AG10803 (cell line): ENCODE measurements around the gene SERINC1.

ENCODE experiments used
- DNase-seq: peaks from one replicate; pipeline ENCODE4 v3.0.0; 2010; ENCODE audit warnings: low read depth
- H3K4me3 ChIP-seq: 2 replicates; pipeline ENCODE4 v1.5.1; 2011; ENCODE audit warnings: mild to moderate bottlenecking, low read length, control low read depth
- TF ChIP-seq, protein P1 (sequence below): conservative IDR thresholded peaks from 2 replicates; pipeline ENCODE4 v1.5.1; 2011; ENCODE audit warnings: mild to moderate bottlenecking, low read length, control low read depth, inconsistent platforms

Gene SERINC1

DNA sequence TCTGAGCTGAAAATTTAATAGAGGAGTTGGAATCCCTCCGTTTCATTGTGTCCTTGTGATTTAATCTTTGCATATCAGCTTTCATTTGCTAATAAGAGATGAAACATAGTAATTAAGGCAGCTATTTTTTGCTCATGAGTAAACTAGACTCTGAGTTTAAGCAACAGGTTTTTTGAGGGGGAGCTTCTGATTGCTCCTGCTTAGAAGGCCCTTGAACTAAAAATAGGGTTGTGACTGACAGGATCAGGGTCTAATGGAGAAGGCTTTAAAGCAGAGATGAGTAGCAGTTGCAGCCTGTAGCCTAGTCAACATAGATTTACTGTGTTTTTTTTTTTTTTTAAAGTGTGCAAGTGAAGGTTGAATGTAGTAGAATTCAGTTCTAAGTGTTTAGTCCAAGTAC, 54.8 kb downstream of the SERINC1 start:
- TF ChIP-seq, protein P1, sequence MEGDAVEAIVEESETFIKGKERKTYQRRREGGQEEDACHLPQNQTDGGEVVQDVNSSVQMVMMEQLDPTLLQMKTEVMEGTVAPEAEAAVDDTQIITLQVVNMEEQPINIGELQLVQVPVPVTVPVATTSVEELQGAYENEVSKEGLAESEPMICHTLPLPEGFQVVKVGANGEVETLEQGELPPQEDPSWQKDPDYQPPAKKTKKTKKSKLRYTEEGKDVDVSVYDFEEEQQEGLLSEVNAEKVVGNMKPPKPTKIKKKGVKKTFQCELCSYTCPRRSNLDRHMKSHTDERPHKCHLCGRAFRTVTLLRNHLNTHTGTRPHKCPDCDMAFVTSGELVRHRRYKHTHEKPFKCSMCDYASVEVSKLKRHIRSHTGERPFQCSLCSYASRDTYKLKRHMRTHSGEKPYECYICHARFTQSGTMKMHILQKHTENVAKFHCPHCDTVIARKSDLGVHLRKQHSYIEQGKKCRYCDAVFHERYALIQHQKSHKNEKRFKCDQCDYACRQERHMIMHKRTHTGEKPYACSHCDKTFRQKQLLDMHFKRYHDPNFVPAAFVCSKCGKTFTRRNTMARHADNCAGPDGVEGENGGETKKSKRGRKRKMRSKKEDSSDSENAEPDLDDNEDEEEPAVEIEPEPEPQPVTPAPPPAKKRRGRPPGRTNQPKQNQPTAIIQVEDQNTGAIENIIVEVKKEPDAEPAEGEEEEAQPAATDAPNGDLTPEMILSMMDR, result no peak
- H3K4me3 ChIP-seq, result no peak overlapping the region
- no peak for DNase-seq

DNA sequence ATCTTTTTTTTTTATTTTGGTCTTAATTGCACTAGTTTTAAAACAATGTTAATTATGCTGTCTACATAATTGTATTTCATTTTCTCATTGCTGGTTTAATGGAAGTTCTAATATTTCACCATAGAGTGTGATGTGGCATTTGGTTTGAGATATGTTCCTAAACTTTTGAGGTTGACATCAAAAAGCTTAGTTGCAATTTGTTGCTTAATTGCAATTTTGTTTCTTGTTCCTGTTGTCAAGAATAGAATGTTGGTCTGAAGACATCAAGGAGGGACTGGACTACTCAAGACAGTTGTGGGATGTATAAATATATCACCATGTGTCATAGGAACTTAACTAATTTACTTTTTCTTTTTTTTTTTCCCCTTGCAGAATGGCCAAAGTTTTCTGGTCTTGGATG, 59.6 kb downstream of the SERINC1 start:
- H3K4me3 ChIP-seq, result no peak overlapping the region
- TF ChIP-seq, protein P1, result no peak
- no peak for DNase-seq

DNA sequence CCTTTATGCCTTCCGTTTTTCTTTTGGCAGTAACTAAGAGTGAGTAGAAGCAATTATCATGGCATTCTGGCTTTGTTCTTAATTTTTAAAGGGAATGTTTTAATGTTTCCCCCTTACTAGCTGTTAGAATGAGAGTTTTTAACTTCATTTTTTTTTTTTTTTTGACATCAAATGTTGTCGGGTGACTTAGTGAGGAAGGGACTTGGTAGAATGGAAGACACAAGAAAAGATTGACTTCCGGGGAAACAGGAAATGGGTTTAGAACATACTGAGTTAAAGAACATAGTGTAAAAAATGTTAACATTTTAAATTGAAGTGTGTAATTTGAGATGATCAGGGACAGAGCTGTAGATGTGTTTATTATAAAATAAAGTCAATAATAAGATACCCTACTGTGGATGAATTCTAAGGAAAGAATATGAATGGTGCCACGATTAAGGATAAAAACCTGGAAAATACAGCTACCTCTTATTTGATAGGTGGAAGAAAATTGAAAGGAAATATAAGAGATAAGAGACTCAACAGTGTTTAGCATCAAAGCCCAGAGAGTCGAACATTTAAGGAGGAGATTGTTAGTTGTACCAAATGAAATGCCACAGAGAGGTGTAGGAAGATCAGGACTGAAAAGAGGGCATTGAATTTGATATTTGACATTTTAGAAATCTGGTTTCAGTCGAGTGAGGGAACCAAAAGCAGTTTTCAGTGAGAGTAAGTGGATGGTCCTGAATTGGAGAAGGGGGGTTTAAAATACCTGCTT, 62.7 kb downstream of the SERINC1 start:
- no peak for DNase-seq
- TF ChIP-seq, protein P1, result no peak
- no peak overlapping the region for H3K4me3 ChIP-seq

DNA sequence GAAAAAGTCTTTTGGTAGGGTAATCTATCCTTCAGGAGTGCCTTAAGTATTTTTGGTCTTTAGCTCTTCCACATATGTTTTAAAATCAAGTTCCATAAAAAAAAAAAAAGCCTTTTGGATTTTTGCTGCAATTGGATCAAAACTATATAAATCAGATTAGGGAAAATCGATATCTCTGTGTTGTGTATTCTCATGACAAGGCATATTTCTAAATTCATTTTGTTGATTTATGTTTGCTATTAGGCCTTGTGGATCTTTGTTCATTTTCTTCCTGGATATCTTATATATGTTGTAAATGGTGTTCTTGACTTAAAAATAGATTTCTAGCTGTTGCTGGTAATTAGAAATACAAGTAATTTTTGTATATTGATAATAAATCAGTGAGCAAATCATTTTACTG, 63.4 kb downstream of the SERINC1 start:
- no peak overlapping the region for H3K4me3 ChIP-seq
- no peak for DNase-seq
- TF ChIP-seq, protein P1, result no peak

DNA sequence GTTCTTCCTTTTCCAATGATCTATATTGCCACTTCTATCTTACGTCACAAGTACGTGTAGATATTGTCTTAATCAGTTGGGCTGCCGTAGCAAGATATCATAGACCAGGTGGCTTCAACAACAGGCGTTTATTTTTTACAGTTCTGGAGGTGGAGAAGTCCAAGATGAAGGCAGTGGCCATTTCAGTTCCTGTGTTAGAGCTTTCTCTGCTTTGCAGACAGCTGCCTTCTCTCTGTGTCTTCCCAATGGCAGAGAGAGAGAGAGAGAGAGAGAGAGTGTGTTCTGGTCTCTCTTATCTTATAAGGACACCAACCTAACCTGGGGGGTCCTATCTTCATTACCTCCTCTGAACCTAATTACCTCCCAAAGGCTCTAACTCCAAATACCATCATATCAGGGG, 63.9 kb downstream of the SERINC1 start:
- no peak overlapping the region for H3K4me3 ChIP-seq
- DNase-seq, result no peak
- TF ChIP-seq, protein P1, result no peak

DNA sequence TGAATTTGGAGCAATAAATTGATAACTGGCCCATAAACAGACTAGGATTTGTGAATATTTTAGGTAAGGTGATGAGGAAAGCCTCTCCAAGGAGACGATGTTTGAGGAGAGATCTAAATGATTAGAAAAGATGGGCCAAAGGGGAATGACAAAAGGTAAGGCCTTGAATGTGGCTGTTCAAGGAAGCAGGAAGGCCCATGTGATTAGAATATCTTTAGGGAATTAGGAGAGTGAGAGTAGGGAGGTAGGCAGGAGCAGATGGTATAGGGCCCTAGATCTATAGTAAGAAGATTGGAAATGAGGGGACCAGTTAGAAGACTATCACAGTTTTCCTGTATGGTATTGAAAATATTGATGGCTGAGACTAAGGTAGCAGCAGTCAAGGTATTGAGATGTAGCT, 65.4 kb downstream of the SERINC1 start:
- TF ChIP-seq, protein P1, result no peak
- DNase-seq, result no peak
- H3K4me3 ChIP-seq, result no peak overlapping the region

DNA sequence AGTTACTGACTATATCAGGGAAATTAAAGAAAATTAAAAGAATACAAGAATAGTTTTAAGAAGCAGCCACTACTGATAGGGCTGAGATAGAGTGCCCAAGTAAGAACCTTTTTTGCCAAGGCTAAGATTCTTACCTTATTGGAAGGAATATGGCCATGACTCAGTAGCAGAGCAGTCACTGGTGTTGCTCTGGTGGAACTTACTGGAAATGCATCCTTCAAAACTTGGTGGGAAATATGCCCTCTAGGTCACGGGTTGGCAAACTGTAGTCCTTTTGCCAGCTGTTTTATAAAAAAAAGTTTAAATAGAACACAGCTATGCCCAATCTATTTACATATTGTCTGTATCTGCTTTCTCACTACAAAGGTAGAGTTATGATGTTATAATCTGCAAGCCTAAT, 66.2 kb downstream of the SERINC1 start:
- TF ChIP-seq, protein P1, result peak; percentile 28; the same call in 1 of the 2 replicates
- DNase-seq, result peak; percentile 9
- H3K4me3 ChIP-seq, result no peak overlapping the region
